ENCODE results near the gene RTP4. TPM values are rescaled to one million over a fixed set of nuclear protein-coding genes. Genes with fewer than 3 reads are reported as not detected.

RTP4 gene
- total and polyA plus RNA-seq, 9 of the 15 experiments (the other 6 are each of a cell fraction or from before 2014, with no cell fraction given): 0.06 to 0.17 TPM; not detected in 7

DNA sequence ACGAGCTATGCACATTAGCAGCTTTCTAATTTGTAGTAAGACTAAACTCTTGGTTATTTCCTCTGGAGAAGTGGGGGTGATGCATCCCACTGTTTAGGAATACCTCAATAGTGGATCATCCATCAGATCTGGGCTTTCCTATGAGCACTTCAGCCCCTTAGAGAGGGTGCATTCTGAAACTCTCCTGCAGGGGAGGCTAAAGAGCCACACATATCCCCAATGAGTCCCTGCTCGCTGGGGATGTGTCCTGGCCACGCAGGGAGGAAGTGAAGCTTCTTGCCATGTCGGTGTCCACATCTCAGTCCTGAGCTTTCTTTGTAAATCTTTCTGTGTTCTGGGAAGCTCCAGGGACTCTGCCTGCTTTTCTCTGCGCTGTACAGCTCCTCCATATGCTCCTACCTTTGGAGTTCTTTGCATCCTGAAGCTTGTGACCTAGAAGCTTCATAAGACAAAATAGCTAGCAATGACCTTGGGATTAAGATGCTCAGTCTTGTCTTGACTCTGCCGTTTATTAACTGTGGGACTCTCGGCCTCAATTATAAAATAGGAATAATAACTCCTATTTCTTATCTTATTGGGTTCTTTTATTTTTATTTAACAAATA lies 48.4 kb upstream of the RTP4 start (continued):
- TF ChIP-seq, protein P1, sequence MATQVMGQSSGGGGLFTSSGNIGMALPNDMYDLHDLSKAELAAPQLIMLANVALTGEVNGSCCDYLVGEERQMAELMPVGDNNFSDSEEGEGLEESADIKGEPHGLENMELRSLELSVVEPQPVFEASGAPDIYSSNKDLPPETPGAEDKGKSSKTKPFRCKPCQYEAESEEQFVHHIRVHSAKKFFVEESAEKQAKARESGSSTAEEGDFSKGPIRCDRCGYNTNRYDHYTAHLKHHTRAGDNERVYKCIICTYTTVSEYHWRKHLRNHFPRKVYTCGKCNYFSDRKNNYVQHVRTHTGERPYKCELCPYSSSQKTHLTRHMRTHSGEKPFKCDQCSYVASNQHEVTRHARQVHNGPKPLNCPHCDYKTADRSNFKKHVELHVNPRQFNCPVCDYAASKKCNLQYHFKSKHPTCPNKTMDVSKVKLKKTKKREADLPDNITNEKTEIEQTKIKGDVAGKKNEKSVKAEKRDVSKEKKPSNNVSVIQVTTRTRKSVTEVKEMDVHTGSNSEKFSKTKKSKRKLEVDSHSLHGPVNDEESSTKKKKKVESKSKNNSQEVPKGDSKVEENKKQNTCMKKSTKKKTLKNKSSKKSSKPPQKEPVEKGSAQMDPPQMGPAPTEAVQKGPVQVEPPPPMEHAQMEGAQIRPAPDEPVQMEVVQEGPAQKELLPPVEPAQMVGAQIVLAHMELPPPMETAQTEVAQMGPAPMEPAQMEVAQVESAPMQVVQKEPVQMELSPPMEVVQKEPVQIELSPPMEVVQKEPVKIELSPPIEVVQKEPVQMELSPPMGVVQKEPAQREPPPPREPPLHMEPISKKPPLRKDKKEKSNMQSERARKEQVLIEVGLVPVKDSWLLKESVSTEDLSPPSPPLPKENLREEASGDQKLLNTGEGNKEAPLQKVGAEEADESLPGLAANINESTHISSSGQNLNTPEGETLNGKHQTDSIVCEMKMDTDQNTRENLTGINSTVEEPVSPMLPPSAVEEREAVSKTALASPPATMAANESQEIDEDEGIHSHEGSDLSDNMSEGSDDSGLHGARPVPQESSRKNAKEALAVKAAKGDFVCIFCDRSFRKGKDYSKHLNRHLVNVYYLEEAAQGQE (IDR thresholded peaks at IDR 0.05; ENCODE audit: borderline replicate concordance): peak; percentile 81; the same call in 1 of the 2 replicates
- TF ChIP-seq, protein P1 (CRISPR knock-in tag; IDR thresholded peaks at IDR 0.05; ENCODE audit: low read depth): no peak
- no peak for TF ChIP-seq SIX5 (IDR thresholded peaks at IDR 0.05; ENCODE audit: borderline replicate concordance in 1 of 2, insufficient read depth in 1 of 2, low read depth in 1 of 2, low read length in 2 of 2)
- no peak for TF ChIP-seq ZNF212 (CRISPR knock-in tag; IDR thresholded peaks at IDR 0.05)
- no peak for TF ChIP-seq PURB (CRISPR knock-in tag; IDR thresholded peaks at IDR 0.05; ENCODE audit: low read depth)
- TF ChIP-seq STAG1 (CRISPR knock-in tag; IDR thresholded peaks at IDR 0.05; ENCODE audit: borderline replicate concordance): peak; percentile 74; the same call in 1 of the 2 replicates
- no peak for TF ChIP-seq HEY1 (CRISPR knock-in tag; IDR thresholded peaks at IDR 0.05; ENCODE audit: borderline replicate concordance)
- no peak for TF ChIP-seq SETDB1 (IDR thresholded peaks at IDR 0.05; ENCODE audit: low read length)
- no peak for TF ChIP-seq NR2C2 (CRISPR knock-in tag; IDR thresholded peaks at IDR 0.05)
- TF ChIP-seq NR2C2 (tag; IDR thresholded peaks at IDR 0.05): no peak
- TF ChIP-seq STAT5B (CRISPR knock-in tag; IDR thresholded peaks at IDR 0.05): no peak
- TF ChIP-seq, protein P2, sequence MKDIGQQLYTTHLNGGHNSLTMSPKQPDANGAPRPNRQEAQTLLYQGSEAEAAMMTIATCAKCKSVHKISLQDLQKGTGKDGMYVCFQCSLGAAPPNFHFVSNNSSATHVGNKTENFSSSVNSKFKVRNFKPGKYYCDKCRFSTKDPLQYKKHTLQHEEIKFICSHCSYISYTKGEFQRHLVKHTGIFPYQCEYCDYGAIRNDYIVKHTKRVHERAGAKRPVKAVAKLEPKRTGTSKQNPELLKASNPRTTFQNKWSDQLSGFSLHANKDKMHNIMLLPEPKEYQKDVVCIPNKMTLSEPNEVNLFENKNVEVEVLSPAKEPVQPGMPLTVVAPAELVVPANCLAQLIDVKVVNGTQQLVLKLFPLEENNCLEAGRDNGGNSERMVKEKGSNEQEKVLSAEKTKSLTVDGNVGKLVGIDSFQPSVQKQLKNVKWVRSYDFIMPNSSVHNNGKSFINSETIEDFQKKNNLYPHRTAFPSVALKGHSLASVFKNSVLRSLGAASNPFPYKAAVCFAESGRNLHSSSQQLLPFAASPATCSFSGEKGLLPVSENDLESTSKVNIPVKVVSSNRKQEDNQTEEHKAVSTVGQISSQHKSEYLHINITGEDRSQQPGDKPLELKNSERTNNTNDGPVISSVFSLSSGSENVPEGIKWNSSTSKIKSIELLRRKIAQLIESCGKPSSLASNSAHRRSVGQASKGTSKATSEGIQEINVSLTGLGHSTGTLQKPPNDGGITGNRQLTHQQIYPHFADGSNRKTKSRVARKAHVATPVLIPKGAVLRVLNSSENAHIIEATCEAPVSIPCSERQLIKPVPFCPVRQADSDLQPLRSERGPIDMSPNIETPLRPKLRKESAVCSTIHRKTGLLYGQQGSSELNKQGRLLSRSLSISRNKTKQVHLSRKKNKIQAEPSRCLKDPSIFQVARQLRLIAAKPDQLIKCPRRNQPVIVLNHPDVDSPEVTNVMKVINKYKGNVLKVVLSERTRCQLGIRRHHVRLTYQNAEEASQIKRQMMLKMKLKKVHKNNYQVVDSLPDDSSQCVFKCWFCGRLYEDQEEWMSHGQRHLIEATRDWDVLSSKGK (CRISPR knock-in tag; IDR thresholded peaks at IDR 0.05): no peak
- TF ChIP-seq, protein P3, sequence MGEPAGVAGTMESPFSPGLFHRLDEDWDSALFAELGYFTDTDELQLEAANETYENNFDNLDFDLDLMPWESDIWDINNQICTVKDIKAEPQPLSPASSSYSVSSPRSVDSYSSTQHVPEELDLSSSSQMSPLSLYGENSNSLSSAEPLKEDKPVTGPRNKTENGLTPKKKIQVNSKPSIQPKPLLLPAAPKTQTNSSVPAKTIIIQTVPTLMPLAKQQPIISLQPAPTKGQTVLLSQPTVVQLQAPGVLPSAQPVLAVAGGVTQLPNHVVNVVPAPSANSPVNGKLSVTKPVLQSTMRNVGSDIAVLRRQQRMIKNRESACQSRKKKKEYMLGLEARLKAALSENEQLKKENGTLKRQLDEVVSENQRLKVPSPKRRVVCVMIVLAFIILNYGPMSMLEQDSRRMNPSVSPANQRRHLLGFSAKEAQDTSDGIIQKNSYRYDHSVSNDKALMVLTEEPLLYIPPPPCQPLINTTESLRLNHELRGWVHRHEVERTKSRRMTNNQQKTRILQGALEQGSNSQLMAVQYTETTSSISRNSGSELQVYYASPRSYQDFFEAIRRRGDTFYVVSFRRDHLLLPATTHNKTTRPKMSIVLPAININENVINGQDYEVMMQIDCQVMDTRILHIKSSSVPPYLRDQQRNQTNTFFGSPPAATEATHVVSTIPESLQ (CRISPR knock-in tag; IDR thresholded peaks at IDR 0.05): no peak
